ENCODE measurements around the gene BANK1.

- TF ChIP-seq CTCF (IDR thresholded peaks at IDR 0.05) (no peak), EP300 (IDR thresholded peaks at IDR 0.05) (no peak), POLR2AphosphoS5 (IDR thresholded peaks at IDR 0.05) (no peak)
Measured at GRCh38 chr4:101960431-101960830, 169.9 kb downstream of the BANK1 start.

Data from stomach (tissue), 4 donors.